CD4-positive, alpha-beta T cell treated with Interleukin-17A for 1 hour (primary cell): Measurements from ENCODE around the gene ITLN2.
"Not testable (repeated sequence)": the region's sequence is repeated elsewhere in the genome, so short reads cannot be mapped to it uniquely, and the experiment has no call there.

Experiments used
- DNase-seq: peaks from one replicate; pipeline ENCODE4 v3.0.0-alpha.2; 2020

The ITLN2 gene

DNA sequence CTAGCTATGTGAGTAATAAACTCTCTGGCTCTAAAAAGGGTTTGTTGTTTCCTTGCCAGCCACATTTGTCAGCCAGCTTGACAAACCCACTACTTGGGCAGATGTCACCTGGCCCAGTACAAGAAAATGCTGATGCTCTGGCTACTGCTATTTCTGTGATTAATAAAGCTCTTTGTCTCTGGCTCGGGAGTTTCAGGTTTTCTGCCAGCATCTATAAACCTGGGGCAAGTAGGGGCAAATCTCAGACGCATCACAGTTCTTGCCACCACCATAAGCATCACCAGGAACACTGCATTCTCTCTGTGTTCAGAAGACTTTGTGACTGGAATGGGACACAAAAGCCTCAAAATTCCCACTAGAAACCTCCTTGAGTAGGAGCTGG, 2.5 kb downstream of the ITLN2 start:
- DNase-seq = no peak

DNA sequence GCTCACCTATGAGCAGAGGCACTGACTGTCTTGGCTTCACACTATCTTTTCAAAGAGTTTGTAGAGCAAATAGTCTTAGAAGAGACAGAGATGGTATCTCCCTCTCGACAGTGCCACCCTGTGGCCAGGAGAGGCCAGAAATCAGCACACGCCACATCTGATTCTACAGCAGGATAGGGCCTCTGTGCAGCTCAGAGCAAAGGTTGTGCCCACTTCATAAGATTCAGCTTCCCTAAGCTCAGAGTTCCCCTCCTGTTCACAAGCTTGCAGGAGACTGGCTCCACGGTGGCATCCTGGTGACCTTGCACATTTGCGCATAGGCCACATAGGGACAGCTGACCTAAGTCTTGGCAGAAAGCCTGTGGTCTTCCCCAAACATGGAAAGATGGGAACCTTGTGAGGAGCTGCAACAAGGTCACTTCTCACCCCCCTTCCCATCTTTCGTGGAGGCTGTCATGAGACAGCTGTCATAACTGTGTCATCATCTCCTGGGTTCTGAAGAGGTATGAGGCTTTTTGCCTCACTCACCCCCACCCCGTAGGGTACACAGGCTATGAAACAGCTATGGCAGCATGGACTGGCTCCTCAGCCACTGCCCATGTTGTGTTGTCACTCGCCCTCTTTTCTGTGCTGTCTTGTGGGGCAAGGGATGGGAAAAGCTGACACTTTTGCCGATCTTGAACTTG, 3.0 kb downstream of the ITLN2 start:
- DNase-seq = peak; percentile 75

DNA sequence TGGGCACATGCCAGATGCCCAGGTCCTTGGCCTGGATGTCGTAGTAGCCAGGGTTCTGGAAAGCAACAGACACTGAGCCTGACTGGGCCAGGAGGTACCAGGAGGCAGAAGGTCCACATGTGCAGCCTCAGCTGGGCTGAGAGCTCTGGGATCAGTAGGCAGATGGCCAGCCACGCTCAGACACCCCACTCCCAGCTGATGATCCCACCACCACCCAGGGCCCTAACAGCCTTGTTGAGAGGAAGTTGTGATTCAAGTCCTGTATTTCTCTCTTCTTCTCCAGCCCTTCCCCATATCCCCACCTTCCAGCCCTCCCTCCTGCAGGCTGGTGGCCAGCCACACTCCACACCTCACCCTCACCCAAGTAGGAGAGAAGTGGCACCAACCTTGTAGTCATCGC, 4.0 kb downstream of the ITLN2 start:
- no peak for DNase-seq

DNA sequence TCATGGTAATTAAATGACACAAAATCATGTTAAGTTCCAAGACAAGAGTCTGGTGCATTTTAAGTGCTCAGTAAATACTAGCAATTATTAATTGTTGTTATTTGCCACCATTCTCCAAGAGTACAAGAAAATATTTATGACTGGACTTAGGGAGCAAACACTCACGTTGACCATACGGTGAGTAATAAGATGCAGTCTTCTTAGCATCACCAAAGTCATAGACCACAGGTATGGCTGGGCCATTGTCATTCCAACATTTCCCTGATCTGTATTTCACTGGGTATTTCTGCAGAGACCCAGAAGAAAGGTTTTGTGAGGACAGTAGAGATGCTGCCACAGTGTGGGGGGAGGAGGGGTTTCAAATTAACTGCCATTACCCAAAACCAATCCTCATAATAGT, 4.7 kb downstream of the ITLN2 start:
- no peak for DNase-seq

DNA sequence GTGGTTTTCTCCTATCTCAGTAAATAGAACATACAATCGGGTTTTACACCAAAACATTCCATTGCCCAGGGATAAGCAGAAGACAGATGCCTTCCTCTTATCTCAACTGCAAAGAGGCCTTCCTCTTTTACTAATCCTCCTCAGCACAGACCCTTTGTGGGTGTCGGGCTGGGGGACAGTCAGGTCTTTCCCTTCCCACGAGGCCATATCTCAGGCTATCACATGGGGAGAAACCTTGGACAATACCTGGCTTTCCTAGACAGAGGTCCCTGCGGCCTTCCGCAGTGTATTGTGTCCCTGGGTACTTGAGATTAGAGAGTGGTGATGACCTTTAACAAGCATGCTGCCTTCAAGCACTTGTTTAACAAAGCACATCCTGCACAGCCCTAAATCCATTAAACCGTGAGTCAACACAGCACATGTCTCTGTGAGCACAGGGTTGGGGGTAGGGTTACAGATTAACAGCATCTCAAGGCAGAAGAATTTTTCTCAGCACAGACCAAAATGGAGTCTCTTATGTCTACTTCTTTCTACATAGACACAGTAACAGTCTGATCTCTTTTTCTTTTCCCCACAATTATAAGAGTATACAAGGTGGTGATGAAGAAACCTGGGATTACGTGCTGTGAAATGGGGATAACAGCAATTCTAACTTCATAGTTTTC, 5.3 kb downstream of the ITLN2 start:
- DNase-seq = not testable (repeated sequence)

DNA sequence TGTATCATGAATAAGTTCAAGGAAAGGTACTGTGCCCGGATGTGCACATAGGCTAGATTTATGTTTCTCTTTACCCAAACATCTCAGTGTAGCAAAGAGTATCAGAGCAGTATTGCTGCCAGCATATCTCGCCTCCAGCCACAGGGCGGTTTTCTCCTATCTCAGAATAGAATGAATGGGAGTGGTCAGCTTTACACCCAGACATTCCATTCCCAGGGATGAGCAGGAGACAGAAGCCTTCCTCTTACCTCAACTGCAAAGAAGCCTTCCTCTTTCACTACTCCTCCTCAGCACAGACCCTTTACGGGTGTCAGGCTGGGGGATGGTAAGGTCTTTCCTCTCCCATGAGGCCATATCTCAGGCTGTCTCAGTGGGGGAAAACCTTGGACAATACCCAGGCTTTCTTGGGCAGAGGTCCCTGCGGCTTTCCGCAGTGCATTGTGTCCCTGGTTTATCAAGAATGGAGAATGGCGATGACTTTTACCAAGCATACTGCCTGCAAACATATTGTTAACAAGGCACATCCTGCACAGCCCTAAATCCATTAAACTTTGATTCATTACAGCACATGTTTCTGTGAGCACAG, 7.3 kb downstream of the ITLN2 start:
- not testable (repeated sequence) for DNase-seq

DNA sequence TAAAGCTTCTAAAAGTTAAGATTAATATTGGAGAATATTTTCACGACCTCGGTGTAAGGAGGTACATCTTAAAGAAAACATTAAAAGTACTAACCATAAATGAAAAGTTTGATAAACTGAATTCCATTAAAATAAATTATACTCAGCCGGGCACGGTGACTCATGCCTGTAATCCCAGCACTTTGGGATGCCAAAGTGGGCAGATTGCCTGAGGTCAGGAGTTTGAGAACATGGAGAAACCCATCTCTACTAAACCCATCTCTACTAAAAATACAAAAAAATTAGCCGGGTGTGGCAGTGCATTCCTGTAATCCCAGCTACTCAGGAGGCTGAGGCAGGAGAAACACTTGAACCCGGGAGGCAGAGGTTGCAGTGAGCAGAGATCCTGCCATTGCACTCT, 8.7 kb downstream of the ITLN2 start:
- DNase-seq = not testable (repeated sequence)

DNA sequence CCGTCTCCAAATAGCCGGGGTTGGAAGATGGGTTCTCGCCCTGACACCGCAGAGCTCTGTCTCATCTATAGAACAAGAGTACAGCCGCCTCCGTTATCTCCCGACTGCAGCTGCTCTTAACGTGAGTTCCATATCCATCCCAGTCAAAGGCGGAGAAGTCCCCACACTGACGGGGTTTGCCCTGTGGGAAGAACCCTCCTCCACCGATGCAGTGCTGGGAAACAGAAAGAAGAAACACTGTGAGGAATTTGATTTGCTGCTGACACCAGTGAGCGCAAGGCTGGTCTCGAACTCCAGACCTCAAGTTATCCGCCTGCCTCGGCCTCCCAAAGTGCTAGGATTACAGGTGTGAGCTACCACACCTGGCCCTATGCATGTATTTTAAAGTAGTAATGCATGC, 9.5 kb downstream of the ITLN2 start:
- DNase-seq = no peak

DNA sequence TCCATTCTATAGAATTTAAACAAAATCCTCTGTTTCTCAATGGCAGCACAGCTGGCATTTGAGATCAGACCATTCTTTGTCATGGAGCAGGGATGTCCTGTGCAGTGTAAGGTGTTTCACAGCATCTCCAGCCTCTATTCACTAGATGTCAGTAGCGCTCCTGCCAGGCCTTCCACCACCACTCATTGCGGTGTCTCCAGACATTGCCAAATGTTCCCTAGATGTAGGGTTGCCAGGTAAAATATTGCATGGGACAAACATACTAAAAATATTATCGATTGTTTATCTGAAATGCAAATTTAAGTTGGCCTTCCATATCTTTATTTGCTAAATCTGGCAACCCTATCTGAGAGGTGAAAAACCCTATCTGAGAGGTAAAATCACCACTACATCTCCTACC, 11.7 kb downstream of the ITLN2 start:
- no peak for DNase-seq

DNA sequence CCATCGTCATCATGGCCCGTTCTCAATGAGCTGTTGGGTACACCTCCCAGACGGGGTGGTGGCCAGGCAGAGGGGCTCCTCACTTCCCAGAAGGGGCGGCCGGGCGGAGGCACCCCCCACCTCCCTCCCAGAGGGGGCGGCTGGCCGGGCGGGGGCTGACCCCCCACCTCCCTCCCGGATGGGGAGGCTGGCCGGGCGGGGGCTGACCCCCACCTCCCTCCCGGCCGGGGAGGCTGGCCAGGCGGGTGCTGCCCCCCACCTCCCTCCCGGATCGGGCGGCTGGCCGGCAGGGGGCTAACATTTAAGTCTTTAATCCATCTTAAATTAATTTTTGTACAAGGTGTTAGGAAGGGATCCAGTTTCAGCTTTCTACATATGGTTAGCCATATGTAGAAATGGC, 17.9 kb downstream of the ITLN2 start:
- DNase-seq = not testable (repeated sequence)

DNA sequence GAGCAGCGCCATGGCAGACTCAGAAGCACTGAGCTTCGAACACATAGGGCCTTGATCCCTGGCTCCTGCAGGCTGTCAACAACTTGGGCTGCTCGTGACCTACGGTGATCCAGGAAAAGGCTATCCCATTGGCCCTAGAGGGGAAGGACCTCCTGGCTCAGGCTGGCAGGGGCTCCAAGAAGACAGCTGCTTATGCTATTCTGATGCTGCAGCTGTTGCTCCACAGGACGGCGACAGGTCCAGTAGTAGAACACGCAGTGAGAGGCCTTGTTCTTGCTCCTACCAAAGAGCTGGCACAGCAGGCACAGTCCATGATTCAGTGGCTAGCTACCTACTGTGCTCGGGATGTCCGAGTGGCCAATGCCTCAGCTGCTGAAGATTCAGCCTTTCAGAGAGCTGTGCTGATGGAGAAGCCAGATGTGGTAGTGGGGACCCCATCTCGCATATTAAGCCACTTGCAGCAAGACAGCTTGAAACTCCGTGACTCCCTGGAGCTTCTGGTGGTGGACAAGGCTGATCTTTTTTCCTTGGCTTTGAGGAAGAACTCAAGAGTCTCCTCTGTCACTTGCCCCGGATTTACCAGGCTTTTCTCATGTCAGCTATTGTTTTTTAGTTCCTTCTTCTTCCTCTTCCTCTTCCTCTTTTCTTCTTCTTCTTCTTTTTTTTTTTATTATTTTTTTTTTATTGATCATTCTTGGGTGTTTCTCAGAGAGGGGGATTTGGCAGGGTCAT, 18.9 kb downstream of the ITLN2 start:
- DNase-seq = no peak

DNA sequence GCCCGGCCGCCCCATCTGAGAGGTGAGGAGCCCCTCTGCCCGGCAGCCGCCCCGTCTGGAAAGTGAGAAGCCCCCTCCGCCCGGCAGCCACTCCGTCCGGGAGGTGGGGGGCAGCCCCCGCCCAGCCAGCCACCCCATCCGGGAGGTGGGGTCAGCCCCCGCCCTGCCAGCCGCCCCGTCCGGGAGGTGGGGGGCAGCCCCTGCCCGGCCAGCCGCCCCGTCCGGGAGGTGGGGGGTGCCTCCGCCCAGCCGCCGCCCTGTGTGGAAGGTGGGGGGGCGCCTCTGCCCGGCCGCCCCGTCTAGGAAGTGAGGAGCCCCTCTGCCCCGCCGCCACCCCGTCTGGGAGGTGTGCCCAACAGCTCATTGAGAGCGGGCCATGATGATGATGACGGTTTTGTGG, 21.3 kb downstream of the ITLN2 start:
- not testable (repeated sequence) for DNase-seq

DNA sequence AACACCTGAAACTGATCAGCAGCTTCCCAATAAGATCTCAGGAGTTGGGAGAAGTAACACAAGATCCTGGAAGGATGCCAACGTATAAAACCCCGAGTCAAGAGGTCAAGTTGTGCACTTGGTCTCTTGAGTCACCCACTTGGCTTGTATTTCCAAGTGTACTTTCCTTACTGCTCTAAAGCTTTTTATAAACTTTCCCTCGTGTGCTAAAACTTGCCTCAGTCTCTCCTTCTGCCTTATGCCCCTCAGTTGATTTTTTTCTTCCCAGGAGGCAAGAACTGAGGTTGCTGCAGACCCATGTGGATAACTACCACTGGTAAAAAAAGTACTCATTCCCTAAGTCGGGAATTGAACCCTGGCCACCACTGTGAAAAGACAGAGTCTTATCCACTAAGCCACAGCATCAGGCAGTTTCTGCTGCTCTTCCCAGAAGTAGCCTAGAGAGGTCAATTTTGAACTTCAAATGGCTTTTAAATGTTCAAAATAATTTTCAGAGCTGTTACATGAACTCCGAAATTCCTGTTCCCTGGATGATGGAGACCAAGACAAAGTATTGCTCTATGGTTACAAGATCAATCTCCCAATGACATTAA, 28.9 kb downstream of the ITLN2 start:
- no peak for DNase-seq

DNA sequence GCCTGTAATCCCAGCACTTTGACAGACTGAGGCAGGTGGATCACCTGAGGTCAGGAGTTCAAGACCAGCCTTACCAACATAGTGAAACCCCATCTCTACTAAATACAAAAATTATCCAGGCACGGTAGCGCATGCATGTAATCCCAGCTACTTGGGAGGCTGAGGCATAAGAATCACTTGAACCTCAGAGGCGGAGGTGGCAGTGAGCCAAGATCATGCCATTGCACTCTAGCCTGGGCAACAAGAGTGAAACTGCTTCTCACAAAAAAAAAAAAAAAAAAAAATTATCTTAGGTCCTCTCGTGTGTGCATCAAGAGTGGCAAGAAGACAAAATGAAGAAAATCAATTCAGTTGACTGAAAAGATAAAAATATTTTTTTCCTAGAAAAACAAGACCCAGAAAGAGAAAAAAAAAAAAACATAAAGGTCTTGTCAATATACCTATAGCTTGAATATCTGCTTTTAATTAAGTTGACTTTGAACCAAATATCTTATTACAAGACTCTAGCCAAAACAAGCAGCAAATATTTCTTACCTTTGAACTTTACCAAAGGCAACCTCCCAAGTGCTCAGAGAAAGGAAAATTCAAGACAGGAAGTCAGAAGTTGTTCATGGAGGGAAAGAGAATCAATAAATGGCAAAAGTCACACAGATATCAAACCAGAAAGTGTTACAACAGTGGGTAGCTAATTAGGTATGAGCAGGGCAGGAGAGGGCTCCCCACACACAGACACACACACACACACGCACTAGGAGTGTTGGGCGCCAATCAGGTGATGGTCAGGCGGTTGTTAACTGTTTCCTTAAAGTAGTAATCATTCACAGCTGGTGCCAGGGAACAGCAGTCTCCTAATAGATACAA, 29.6 kb downstream of the ITLN2 start:
- no peak for DNase-seq

DNA sequence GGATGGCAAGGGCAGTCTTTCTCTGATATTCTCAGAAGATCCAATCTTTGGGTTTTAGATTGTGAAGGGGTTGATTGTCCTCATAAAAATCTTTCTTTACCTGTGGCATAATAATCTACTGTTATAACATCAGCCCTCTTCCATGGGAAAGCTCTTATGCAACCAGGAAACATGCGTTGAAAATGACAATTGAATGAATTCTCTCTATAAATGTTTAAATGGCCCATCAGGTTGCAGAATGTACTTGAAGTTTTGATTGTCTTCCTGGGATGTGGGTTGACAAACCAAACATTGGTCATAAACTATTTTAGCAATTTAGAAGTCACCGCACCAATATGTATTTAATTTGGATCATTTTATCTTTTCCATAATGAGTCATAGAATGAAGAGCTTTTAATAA, 37.9 kb downstream of the ITLN2 start:
- no peak for DNase-seq

DNA sequence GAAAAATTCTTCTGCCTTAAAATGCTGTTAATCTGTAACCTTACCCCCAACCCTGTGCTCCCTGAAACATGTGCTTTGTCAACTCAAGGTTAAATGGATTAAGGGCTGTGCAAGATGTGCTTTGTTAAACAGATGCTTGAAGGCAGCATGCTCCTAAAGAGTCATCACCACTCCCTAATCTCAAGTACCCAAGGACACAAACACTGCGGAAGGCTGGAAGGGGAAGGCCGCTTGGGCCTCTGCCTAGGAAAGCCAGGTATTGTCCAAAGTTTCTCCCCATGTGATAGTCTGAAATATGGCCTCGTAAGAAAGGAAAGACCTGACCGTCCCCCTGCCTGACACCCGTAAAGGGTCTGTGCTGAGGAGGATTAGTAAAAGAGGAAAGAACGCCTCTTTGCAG, 41.4 kb downstream of the ITLN2 start:
- DNase-seq = not testable (repeated sequence)

DNA sequence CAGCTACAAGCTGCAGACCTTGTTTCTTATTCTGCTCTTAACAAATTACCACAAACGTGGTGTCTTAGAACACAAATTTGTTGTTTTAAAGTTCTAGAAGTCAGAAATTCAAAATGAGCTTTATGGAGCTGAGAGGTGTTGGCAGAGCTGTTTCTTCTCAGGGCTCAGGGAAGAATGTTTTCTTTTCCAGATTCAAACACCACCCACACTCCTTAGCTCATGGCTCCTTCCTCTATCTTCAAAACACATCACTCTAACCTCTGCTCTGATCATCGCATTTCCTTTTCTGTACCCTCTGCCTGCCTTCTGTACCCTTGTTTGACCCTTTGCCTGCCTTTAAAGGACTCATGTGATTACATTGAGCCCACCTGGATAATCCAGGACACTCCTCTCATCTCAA, 42.7 kb downstream of the ITLN2 start:
- DNase-seq = no peak

DNA sequence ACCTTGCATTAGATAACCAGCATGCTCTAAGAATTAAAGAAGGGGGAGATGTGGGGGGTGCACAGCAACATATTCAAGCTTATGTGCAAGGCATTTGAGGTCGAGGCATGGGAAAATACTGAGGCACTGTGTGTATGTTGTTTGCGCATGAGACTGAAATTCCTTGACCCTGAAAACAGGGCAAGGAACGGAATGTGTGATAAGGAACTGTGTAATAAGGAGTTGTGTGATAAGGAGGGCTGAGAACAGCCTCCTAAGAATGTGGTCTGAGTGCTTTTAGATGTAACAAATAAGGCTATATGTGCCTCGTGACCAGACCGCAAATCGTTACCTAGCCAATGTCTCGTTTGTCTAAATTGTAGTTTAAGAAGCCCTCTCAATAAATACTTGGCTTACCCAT, 43.2 kb downstream of the ITLN2 start:
- no peak for DNase-seq

DNA sequence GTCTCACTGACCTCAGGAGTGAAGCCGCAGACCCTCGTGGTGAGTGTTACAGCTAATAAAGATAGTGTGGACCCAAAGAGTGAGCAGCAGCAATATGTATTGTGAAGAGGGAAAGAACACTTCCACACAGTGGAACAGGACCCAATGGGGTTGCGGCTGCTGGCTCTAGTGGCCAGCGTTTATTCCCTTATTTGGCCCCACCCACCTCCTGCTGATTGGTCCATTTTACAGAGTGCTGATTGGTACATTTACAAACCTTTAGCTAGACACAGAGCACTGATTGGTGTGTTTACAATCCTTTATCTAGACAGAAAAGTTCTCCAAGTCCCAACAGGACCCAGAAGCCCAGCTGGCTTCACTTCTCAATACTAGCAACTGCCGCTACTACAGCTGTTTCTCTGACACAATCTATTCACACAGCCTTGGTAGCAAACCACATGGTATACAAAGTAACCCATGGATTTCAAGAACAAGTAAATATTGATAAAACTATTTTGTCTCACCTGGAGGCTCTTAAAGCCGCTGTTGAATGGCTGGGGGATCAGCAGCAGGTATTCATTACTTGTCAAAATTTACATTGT, 44.3 kb downstream of the ITLN2 start:
- no peak for DNase-seq

DNA sequence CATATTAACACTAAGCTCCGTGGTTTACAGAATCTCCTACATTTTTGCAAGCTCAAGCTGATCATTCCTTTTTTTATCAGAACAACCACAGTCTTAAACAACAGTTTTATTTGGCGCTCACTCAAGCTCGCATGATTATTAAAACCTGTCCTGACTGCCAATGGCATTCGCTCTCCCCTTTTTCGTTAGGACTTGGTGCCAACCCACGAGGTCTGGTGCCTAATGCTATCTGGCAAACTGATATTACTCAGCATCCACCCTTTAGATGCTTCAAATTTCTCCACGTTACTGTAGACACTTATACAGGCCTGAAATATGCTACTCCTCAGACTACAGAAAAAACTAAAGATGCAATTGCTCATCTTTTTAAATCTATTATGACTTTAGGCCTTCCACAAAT, 46.6 kb downstream of the ITLN2 start:
- no peak for DNase-seq

DNA sequence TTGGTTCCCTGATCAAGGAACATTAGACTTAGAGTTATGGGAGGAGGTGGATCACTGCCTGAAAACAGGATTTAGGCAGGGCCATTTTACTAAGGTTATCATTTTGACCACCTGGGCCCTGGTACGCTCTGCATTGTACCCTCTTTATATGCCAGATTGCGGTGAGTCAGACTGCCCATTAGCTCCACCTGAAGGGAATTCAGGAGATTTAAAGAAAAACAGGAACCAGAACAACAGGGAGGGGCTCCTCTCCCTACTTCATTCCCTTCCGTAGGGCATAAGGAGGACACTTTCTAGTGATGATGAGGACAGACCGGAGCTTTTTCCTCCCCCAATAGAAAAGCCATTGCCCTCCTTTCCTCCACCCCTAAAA, 49.0 kb downstream of the ITLN2 start:
- no peak for DNase-seq
